ENCODE results near the gene HPSE2. TPM values are rescaled to one million over a fixed set of nuclear protein-coding genes. Genes with fewer than 3 reads are reported as not detected.

HPSE2 gene
- total and polyA plus RNA-seq, 2 experiments from 2014 or later, result 0.10 to 0.24 TPM

- H3K27ac ChIP-seq (ENCODE audit: low read depth), result no peak overlapping the region
- H3K79me2 ChIP-seq (replicated peaks; ENCODE audit: insufficient read depth), result no peaks in the 10 kb centered on the region
- Mint-ChIP-seq H3K36me3 (ENCODE audit: low read depth) (peaks cover 80% of the 10 kb centered on the region), H3K9me3 (peaks cover 27% of the 10 kb centered on the region), H3K27ac (no peak overlapping the region), H3K4me1 (peaks cover 4% of the 10 kb centered on the region; the same call in 2 of the 3 replicates), H3K27me3 (ENCODE audit: insufficient read depth, low read depth, poor library complexity) (peaks cover 3% of the 10 kb centered on the region), H3K4me3 (no peak overlapping the region)
- H3F3A ChIP-seq (replicated peaks; ENCODE audit: low read depth), result no peaks in the 10 kb centered on the region
- DNase-seq (ENCODE audit: low spot score), result no peak
- no peak overlapping the region for H3K4me2 ChIP-seq
- H3K36me3 ChIP-seq (ENCODE audit: insufficient read depth), result peaks cover 13% of the 10 kb centered on the region
- ATAC-seq, result no peak
- H4K20me1 ChIP-seq (replicated peaks; ENCODE audit: insufficient read depth), result 0 out of 2 replicates have a peak, but pooled peaks cover 3% of the 10 kb centered on the region
- TF ChIP-seq POLR2AphosphoS5 (IDR thresholded peaks at IDR 0.05; ENCODE audit: low read depth), result no peak
- no peak for TF ChIP-seq ETS1 (IDR thresholded peaks at IDR 0.05)
- TF ChIP-seq ZNF462 (CRISPR knock-in tag; IDR thresholded peaks at IDR 0.05), result no peak
- no peak for TF ChIP-seq EZH2phosphoT487 (IDR thresholded peaks at IDR 0.05; ENCODE audit: unreplicated experiment)
- no peak for TF ChIP-seq NANOG (IDR thresholded peaks at IDR 0.05; ENCODE audit: borderline replicate concordance)
- no peak for TF ChIP-seq REST (IDR thresholded peaks at IDR 0.05; ENCODE audit: unreplicated experiment)
- TF ChIP-seq ZNF331 (CRISPR knock-in tag; IDR thresholded peaks at IDR 0.05; ENCODE audit: low read depth), result no peak
- H3K27me3 ChIP-seq (ENCODE audit: insufficient read depth), result no peaks in the 10 kb centered on the region
- no peaks in the 10 kb centered on the region for H3K9me2 ChIP-seq (ENCODE audit: insufficient read depth)
- H2AFZ ChIP-seq, result no peak overlapping the region
- H3K4me1 ChIP-seq (ENCODE audit: insufficient read depth), result no peaks in the 10 kb centered on the region
- no peak overlapping the region for H3K4me3 ChIP-seq
These were observed 802.3 kb downstream of the HPSE2 start for GRCh38 chr10:98433371-98433770.

Data from GM23338 (cell line).